Testis (tissue), 2 donors: Measurements from ENCODE around the gene ADPRH.

Experiments used
- CTCF ChIP-seq, 3 experiments: fragments of 450-650 bp in 2 of 3; fragments of 200-600 bp in 1 of 3; sonication (generic) in 1 of 3; IDR thresholded peaks; one replicate each; pipeline ENCODE4 v1.5.1; 2016 to 2019; ENCODE audit warnings: antibody characterized with exemption in 3 of 3, mild to moderate bottlenecking in 2 of 3, moderate library complexity in 1 of 3
- POLR2A ChIP-seq: fragments of 450-650 bp; IDR thresholded peaks from one replicate; pipeline ENCODE4 v1.6.1; 2017; ENCODE audit warnings: antibody characterized with exemption, mild to moderate bottlenecking, moderate library complexity

GRCh38 chr3:119560160-119560559 lies 19.1 kb upstream of the ADPRH start:
- TF ChIP-seq CTCF (IDR thresholded peaks at IDR 0.05) (no peak), POLR2A (no peak)
